DOHH2 (cell line): ENCODE data around the gene OPN3.
A peak's percentile ranks its signal among the peaks of the same experiment; 100 is the strongest.

Source experiments
- H3F3A ChIP-seq: fragments of 200-600 bp; sonication (generic), shearing (Covaris generic); 2 replicates; pipeline ENCODE4 v1.6.0; 2016; ENCODE audit warnings: antibody characterized with exemption, mild to moderate bottlenecking; ENCODE audit not compliant: control insufficient read depth, insufficient read depth
- H3K27ac ChIP-seq: fragments of 200-600 bp; sonication (generic); 2 replicates; pipeline ENCODE4 v1.5.1; 2014; ENCODE audit warnings: low read depth, mild to moderate bottlenecking, low read length, moderate library complexity
- H3K27me3 ChIP-seq: fragments of 200-600 bp; sonication (generic); 2 replicates; pipeline ENCODE4 v1.6.1; 2014; ENCODE audit warnings: mild to moderate bottlenecking, low read length, mixed read lengths; ENCODE audit not compliant: control insufficient read depth
- H3K36me3 ChIP-seq: fragments of 200-600 bp; sonication (generic); 2 replicates; pipeline ENCODE4 v1.6.1; 2014; ENCODE audit warnings: mild to moderate bottlenecking, low read length, moderate library complexity, mixed read lengths; ENCODE audit not compliant: control insufficient read depth
- H3K4me1 ChIP-seq: fragments of 200-600 bp; sonication (generic); 2 replicates; pipeline ENCODE4 v1.6.1; 2014; ENCODE audit warnings: mild to moderate bottlenecking, low read length, mixed read lengths; ENCODE audit not compliant: control insufficient read depth
- H3K4me2 ChIP-seq: fragments of 200-600 bp; sonication (generic); 2 replicates; pipeline ENCODE4 v1.6.0; 2014; ENCODE audit warnings: mild to moderate bottlenecking, low read length, moderate library complexity
- H3K4me3 ChIP-seq: fragments of 200-600 bp; sonication (generic); 2 replicates; pipeline ENCODE4 v1.5.1; 2014; ENCODE audit warnings: mild to moderate bottlenecking, low read length, mixed read lengths
- H3K79me2 ChIP-seq: fragments of 200-600 bp; sonication (generic); 2 replicates; pipeline ENCODE4 v1.6.1; 2014; ENCODE audit warnings: mild to moderate bottlenecking, low read length, mixed read lengths; ENCODE audit not compliant: control insufficient read depth
- H3K9me2 ChIP-seq: fragments of 200-600 bp; sonication (generic); replicated peaks from 2 replicates; pipeline ENCODE4 v1.6.1; 2014; ENCODE audit warnings: mild to moderate bottlenecking, low read length, mixed read lengths; ENCODE audit not compliant: control insufficient read depth
- H3K9me3 ChIP-seq: fragments of 200-600 bp; sonication (generic); 2 replicates; pipeline ENCODE4 v1.6.1; 2014; ENCODE audit warnings: antibody characterized with exemption, low read length, mixed read lengths; ENCODE audit not compliant: control insufficient read depth, insufficient read depth
- H4K20me1 ChIP-seq: fragments of 200-600 bp; sonication (generic); 2 replicates; pipeline ENCODE4 v1.6.0; 2014; ENCODE audit warnings: low read depth, mild to moderate bottlenecking, antibody characterized with exemption, low read length, moderate library complexity; ENCODE audit not compliant: control insufficient read depth, insufficient read depth
- CTCF ChIP-seq: fragments of 200-600 bp; sonication (generic); IDR thresholded peaks from one replicate; pipeline ENCODE4 v1.5.1; 2014; ENCODE audit warnings: antibody characterized with exemption, mild to moderate bottlenecking, low read depth, low read length; ENCODE audit not compliant: poor library complexity, severe bottlenecking
- EZH2phosphoT487 ChIP-seq: fragments of 200-600 bp; sonication (generic); IDR thresholded peaks from 2 replicates; pipeline ENCODE4 v1.6.1; 2017; ENCODE audit warnings: borderline replicate concordance, mild to moderate bottlenecking, antibody characterized with exemption, low read length, moderate library complexity, mixed read lengths

OPN3 gene

GRCh38 chr1:241551759-241552638 is 88.2 kb downstream of the OPN3 start:
- TF ChIP-seq EZH2phosphoT487 (no peak), CTCF (no peak)
- peaks cover 42% of the 10 kb centered on the region for H3K4me1 ChIP-seq
- peak overlapping the region; percentile 57 for H3K4me3 ChIP-seq
- H3K9me2 ChIP-seq = no peaks in the 10 kb centered on the region
- H4K20me1 ChIP-seq = no peaks in the 10 kb centered on the region
- peak overlapping the region; percentile 81 for H3K27ac ChIP-seq
- H3K36me3 ChIP-seq = peaks cover 30% of the 10 kb centered on the region
- H3K4me2 ChIP-seq = peak overlapping the region; percentile 66
- no peaks in the 10 kb centered on the region for H3K27me3 ChIP-seq
- H3K9me3 ChIP-seq = no peaks in the 10 kb centered on the region
- H3F3A ChIP-seq = peaks cover 8% of the 10 kb centered on the region; the same call in 1 of the 2 replicates
- H3K79me2 ChIP-seq = no peaks in the 10 kb centered on the region

- Histone ChIP-seq H3K4me3 (no peak overlapping the region; the same call in 1 of the 2 replicates), H3K27ac (peak overlapping the region; percentile 81; the same call in 1 of the 2 replicates), H3K36me3 (peaks cover 22% of the 10 kb centered on the region), H3K27me3 (no peaks in the 10 kb centered on the region), H3F3A (peaks cover 8% of the 10 kb centered on the region; the same call in 1 of the 2 replicates), H3K79me2 (no peaks in the 10 kb centered on the region), H3K4me2 (peak overlapping the region; percentile 66; the same call in 1 of the 2 replicates), H3K4me1 (peaks cover 42% of the 10 kb centered on the region), H3K9me3 (no peaks in the 10 kb centered on the region), H4K20me1 (no peaks in the 10 kb centered on the region), H3K9me2 (no peaks in the 10 kb centered on the region)
- TF ChIP-seq CTCF (no peak), EZH2phosphoT487 (no peak)
Measured at GRCh38 chr1:241550318-241550717, 89.9 kb downstream of the OPN3 start.

- Histone ChIP-seq H3K4me2 (no peak overlapping the region), H3K4me1 (peaks cover 33% of the 10 kb centered on the region), H3K79me2 (no peaks in the 10 kb centered on the region), H3K27ac (no peak overlapping the region), H3K4me3 (no peak overlapping the region), H4K20me1 (no peaks in the 10 kb centered on the region), H3K36me3 (peaks cover 19% of the 10 kb centered on the region), H3K9me3 (no peaks in the 10 kb centered on the region), H3K27me3 (no peaks in the 10 kb centered on the region), H3K9me2 (no peaks in the 10 kb centered on the region), H3F3A (peaks cover 8% of the 10 kb centered on the region; the same call in 1 of the 2 replicates)
- TF ChIP-seq CTCF = no peak
- no peak for TF ChIP-seq EZH2phosphoT487
Measured at GRCh38 chr1:241548008-241548407, 92.2 kb downstream of the OPN3 start.
